IPS DF 6.9 (cell line): ENCODE data around the gene PHAF1.
A peak's percentile ranks its signal among the peaks of the same experiment; 100 is the strongest.

Experiments used
- DNase-seq: peaks from one replicate; pipeline ENCODE4 v3.0.0-alpha.2; 2013; ENCODE audit warnings: low read depth, low spot score
- H3K27ac ChIP-seq: one replicate; pipeline ENCODE4 v1.5.1; 2013; ENCODE audit warnings: low read length, control low read depth
- H3K27me3 ChIP-seq: 2 replicates; pipeline ENCODE4 v1.6.1; 2013; ENCODE audit warnings: mild to moderate bottlenecking, low read length; ENCODE audit not compliant: control insufficient read depth, insufficient read depth
- H3K36me3 ChIP-seq: 2 replicates; pipeline ENCODE4 v1.6.1; 2013; ENCODE audit warnings: low read length; ENCODE audit not compliant: control insufficient read depth, insufficient read depth
- H3K4me1 ChIP-seq: 2 replicates; pipeline ENCODE4 v1.6.1; 2013; ENCODE audit warnings: low read length; ENCODE audit not compliant: control insufficient read depth, insufficient read depth
- H3K4me3 ChIP-seq: 2 replicates; pipeline ENCODE4 v1.5.1; 2013; ENCODE audit warnings: mild to moderate bottlenecking, low read length
- H3K9me3 ChIP-seq: 2 replicates; pipeline ENCODE4 v1.6.1; 2013; ENCODE audit warnings: low read length, inconsistent platforms; ENCODE audit not compliant: control insufficient read depth, insufficient read depth
- WGBS: extraction: QIAGEN DNeasy Blood & Tissue Kit; methylation state at CpG from one replicate; pipeline ENCODE4 v1.1.7; 2013; ENCODE audit warnings: mixed read lengths, missing lambda C conversion rate; ENCODE audit not compliant: insufficient read length, insufficient coverage; 5-methylcytosine and 5-hydroxymethylcytosine counted together

Gene PHAF1

GRCh38 chr16:67146523-67147357, 37.0 kb downstream of the PHAF1 start:
- Histone ChIP-seq H3K36me3 (peaks cover 15% of the 10 kb centered on the region), H3K27ac (no peak overlapping the region), H3K4me3 (no peak overlapping the region), H3K4me1 (peaks cover 7% of the 10 kb centered on the region), H3K9me3 (no peaks in the 10 kb centered on the region), H3K27me3 (peaks cover 3% of the 10 kb centered on the region; the same call in 1 of the 2 replicates)
- DNase-seq, result no peak
- no CpG with 5 or more reads among the region's 7 CpGs for WGBS

- no peaks in the 10 kb centered on the region for H3K9me3 ChIP-seq
Measured at GRCh38 chr16:67147437-67148140, 37.8 kb downstream of the PHAF1 start.

DNA sequence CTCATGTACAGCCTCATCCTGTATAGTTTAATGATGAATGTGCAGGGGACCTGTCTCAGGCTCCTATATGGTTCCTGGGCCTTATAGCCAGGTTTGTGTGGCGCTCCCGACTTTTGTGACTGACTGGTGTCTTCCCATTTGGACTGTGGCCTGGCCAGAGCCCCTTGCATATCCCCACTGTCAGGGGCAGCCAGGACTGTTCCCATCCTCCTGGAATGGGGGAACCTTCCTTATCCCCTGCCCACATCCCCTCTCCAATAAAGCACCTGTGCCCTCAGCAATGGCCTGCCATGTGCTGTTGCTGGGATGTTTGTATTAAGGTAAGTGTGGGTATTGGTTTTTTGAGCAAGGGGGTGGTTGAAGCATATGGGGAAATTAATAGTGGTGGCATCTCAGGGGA, 38.5 kb downstream of the PHAF1 start:
- peaks cover 13% of the 10 kb centered on the region; the same call in 1 of the 2 replicates for H3K27me3 ChIP-seq
- H3K4me3 ChIP-seq, result no peak overlapping the region
- H3K27ac ChIP-seq, result no peak overlapping the region
- peaks cover 7% of the 10 kb centered on the region for H3K4me1 ChIP-seq
- WGBS, result no CpG with 5 or more reads among the region's 2 CpGs
- no peak for DNase-seq
- H3K36me3 ChIP-seq, result peaks cover 8% of the 10 kb centered on the region
- no peaks in the 10 kb centered on the region for H3K9me3 ChIP-seq

More at GRCh38 chr16:67147437-67148140, 37.8 kb downstream of the PHAF1 start:
- no peak for DNase-seq
- Histone ChIP-seq H3K4me3 (no peak overlapping the region), H3K36me3 (peaks cover 11% of the 10 kb centered on the region), H3K27me3 (peaks cover 6% of the 10 kb centered on the region; the same call in 1 of the 2 replicates), H3K27ac (no peak overlapping the region), H3K4me1 (peaks cover 7% of the 10 kb centered on the region)
- WGBS, result no CpG with 5 or more reads among the region's 4 CpGs

GRCh38 chr16:67148656-67149275, 39.0 kb downstream of the PHAF1 start:
- no CpG with 5 or more reads among the region's 11 CpGs for WGBS

DNA sequence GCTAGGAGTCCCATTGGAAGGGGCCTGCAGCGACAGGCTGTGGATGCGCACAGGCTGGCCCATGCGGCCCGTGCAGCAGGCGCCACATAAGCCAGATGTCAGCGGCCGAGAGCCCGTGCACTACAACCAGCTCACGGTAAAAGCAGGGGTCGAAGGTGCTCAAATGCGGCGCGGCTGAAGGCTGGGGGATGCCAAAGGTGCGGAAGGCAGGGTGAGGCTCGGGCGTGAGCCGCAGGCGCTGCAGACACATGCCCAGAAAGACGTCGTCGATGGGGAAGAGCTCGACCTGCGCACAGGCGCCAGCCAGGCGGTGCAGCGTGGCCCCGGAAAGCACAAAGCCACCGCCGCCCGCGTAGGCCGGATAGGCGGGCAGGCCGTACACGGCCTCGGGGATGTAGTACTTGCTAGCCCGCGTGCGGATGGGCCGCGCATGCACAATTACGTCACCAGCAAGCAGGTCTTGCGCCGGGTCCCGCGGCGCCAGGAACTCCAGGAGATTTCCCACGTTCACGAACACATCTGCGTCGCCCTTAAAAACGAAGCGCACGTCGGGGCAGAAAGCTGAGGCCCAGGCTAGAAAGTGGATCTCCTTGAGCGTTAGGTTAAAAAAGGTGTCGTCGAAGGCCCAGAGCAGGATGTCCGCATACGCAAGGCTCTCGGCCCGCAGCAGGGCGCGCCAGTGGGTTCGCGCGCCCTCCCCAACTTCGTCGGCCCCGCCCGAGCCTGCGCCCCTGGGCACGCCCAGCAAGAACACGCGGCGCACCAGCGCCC, 39.7 kb downstream of the PHAF1 start:
- H3K36me3 ChIP-seq, result peaks cover 8% of the 10 kb centered on the region
- no peak for DNase-seq
- peak overlapping the region; percentile 83; the same call in 1 of the 2 replicates for H3K4me3 ChIP-seq
- no peak overlapping the region for H3K27ac ChIP-seq
- H3K9me3 ChIP-seq, result no peaks in the 10 kb centered on the region
- peaks cover 24% of the 10 kb centered on the region for H3K27me3 ChIP-seq
- no CpG with 5 or more reads among the region's 77 CpGs for WGBS
- H3K4me1 ChIP-seq, result peaks cover 7% of the 10 kb centered on the region

More at GRCh38 chr16:67148656-67149275, 39.0 kb downstream of the PHAF1 start:
- no peaks in the 10 kb centered on the region for H3K9me3 ChIP-seq
- no peak for DNase-seq
- H3K4me3 ChIP-seq, result no peak overlapping the region
- peaks cover 17% of the 10 kb centered on the region; the same call in 1 of the 2 replicates for H3K27me3 ChIP-seq
- H3K27ac ChIP-seq, result no peak overlapping the region
- H3K36me3 ChIP-seq, result peaks cover 8% of the 10 kb centered on the region
- peaks cover 7% of the 10 kb centered on the region for H3K4me1 ChIP-seq

GRCh38 chr16:67150047-67150832, 40.5 kb downstream of the PHAF1 start:
- no peak overlapping the region for H3K27ac ChIP-seq
- H3K36me3 ChIP-seq, result peaks cover 8% of the 10 kb centered on the region
- peak overlapping the region; percentile 83; the same call in 1 of the 2 replicates for H3K4me3 ChIP-seq
- H3K9me3 ChIP-seq, result no peaks in the 10 kb centered on the region
- H3K4me1 ChIP-seq, result peaks cover 10% of the 10 kb centered on the region
- no peak for DNase-seq
- H3K27me3 ChIP-seq, result peaks cover 29% of the 10 kb centered on the region
- no CpG with 5 or more reads among the region's 94 CpGs for WGBS

GRCh38 chr16:67150833-67151396, 41.2 kb downstream of the PHAF1 start, which contains the start of gene B3GNT9:
Gene B3GNT9 (minus strand): TSS chr16:67150998. CDS start chr16:67150485, 513 bp downstream.
- no peak within 1 kb of the TSS for H3K27ac ChIP-seq
- H3K27me3 ChIP-seq, result peaks cover 34% of the 10 kb centered on the region
- WGBS, result no CpG with 5 or more reads among the region's 34 CpGs
- no peak for DNase-seq
- peak within 1 kb of the TSS; percentile 83; the same call in 1 of the 2 replicates for H3K4me3 ChIP-seq
- no peaks in the 10 kb centered on the region for H3K9me3 ChIP-seq
- H3K36me3 ChIP-seq, result peaks cover 8% of the 10 kb centered on the region
- peaks cover 10% of the 10 kb centered on the region for H3K4me1 ChIP-seq

GRCh38 chr16:67151431-67152097, 41.8 kb downstream of the PHAF1 start:
- WGBS, result no CpG with 5 or more reads among the region's 8 CpGs
- DNase-seq, result no peak
- Histone ChIP-seq H3K27me3 (peaks cover 40% of the 10 kb centered on the region), H3K36me3 (peaks cover 8% of the 10 kb centered on the region), H3K4me3 (peak overlapping the region; percentile 83; the same call in 1 of the 2 replicates), H3K27ac (no peak overlapping the region), H3K4me1 (peaks cover 10% of the 10 kb centered on the region), H3K9me3 (no peaks in the 10 kb centered on the region)
